Astrocyte of the cerebellum (primary cell): ENCODE data around the gene SCGN.

Experiments
- DNase-seq: peaks from one replicate; pipeline ENCODE4 v3.0.0-alpha.2; 2011; ENCODE audit warnings: low read depth
- H3K4me3 ChIP-seq: 2 replicates; pipeline ENCODE4 v1.5.1; 2011; ENCODE audit warnings: mild to moderate bottlenecking, low read depth, low read length, moderate library complexity
- in situ Hi-C: cut with HindIII; loops from 2 replicates; pipeline ENCODE4 v1.10.0; 2017; ENCODE audit warnings: low sequenced_read_pairs
- TF ChIP-seq, protein P1 (sequence below): IDR thresholded peaks from 2 replicates; pipeline ENCODE4 v1.5.1; 2012; ENCODE audit warnings: low read length, low read depth, moderate library complexity, mild to moderate bottlenecking; ENCODE audit errors: missing control alignments

Gene SCGN

GRCh38 chr6:25749837-25750236, 97.8 kb downstream of the SCGN start:
- TF ChIP-seq, protein P1, sequence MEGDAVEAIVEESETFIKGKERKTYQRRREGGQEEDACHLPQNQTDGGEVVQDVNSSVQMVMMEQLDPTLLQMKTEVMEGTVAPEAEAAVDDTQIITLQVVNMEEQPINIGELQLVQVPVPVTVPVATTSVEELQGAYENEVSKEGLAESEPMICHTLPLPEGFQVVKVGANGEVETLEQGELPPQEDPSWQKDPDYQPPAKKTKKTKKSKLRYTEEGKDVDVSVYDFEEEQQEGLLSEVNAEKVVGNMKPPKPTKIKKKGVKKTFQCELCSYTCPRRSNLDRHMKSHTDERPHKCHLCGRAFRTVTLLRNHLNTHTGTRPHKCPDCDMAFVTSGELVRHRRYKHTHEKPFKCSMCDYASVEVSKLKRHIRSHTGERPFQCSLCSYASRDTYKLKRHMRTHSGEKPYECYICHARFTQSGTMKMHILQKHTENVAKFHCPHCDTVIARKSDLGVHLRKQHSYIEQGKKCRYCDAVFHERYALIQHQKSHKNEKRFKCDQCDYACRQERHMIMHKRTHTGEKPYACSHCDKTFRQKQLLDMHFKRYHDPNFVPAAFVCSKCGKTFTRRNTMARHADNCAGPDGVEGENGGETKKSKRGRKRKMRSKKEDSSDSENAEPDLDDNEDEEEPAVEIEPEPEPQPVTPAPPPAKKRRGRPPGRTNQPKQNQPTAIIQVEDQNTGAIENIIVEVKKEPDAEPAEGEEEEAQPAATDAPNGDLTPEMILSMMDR, result no peak
- H3K4me3 ChIP-seq, result no peak overlapping the region
- in situ Hi-C loops, result no loop called here
- DNase-seq, result no peak

DNA sequence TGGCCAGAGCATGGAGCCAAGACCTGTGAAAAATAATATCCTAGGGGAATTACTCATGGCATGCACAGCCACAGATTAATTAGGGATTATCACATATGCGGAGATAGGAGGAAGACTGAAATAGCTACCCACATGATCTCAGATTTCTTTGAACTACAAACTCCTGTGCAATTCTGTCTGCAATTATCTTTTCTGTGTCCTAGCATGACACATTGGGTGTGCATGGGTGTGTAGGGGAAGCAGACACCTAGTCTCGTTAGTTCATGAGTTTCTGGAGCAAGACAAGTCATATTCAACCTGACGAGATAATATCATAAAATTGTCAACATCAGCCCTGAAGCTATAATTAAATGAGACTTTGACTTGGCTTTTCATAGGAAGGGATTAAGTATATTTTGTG, 98.9 kb downstream of the SCGN start:
- in situ Hi-C loops, result no loop called here
- H3K4me3 ChIP-seq, result no peak overlapping the region
- TF ChIP-seq, protein P1, result no peak
- no peak for DNase-seq
